Stomach (tissue), 4 donors: ENCODE results near the gene MGAT5.

Experiments used
- EP300 ChIP-seq: sonication (generic); formaldehyde crosslinking; IDR thresholded peaks from one replicate; pipeline ENCODE4 v1.6.1; 2017; ENCODE audit warnings: antibody characterized with exemption
- POLR2A ChIP-seq, 4 donors: fragments of 450-650 bp; IDR thresholded peaks; one replicate each; pipeline ENCODE4 v1.6.1; 2016; ENCODE audit warnings: antibody characterized with exemption in 4 of 4, control low read depth in 2 of 4, mild to moderate bottlenecking in 1 of 4, moderate library complexity in 1 of 4
- POLR2AphosphoS5 ChIP-seq, 3 donors: sonication (generic); formaldehyde crosslinking; IDR thresholded peaks; one replicate each; pipeline ENCODE4 v1.6.1; 2016; ENCODE audit warnings: antibody characterized with exemption in 3 of 3
- TF ChIP-seq, protein P1 (sequence below), 7 experiments: fragments of 450-650 bp in 4 of 7; fragments of 200-600 bp in 3 of 7; sonication (generic) in 3 of 7; IDR thresholded peaks; one replicate each; pipeline ENCODE4 v1.5.1; 2016 to 2019; ENCODE audit warnings: antibody characterized with exemption in 7 of 7, control low read depth in 2 of 7, mild to moderate bottlenecking in 1 of 7

DNA sequence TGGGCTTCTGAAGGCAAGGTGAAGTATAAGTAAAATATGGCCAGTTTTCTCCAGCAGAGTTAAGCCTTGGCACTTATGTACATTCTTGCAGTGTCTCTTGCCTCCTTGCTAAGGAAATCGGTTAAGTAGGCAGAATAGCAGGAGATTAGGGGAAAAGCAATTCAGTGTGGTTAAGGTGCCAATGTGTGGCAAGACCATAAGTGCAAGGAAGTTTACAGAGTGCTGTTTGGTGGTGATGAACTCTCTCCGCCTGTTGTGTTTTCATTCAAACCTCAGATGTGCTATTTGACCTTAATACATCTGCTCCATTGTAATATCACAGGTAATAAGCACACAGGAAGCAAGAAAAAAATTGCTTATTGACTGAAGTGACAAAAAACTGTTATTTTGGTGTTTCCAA lies 156.1 kb downstream of the MGAT5 start:
- TF ChIP-seq, protein P1, sequence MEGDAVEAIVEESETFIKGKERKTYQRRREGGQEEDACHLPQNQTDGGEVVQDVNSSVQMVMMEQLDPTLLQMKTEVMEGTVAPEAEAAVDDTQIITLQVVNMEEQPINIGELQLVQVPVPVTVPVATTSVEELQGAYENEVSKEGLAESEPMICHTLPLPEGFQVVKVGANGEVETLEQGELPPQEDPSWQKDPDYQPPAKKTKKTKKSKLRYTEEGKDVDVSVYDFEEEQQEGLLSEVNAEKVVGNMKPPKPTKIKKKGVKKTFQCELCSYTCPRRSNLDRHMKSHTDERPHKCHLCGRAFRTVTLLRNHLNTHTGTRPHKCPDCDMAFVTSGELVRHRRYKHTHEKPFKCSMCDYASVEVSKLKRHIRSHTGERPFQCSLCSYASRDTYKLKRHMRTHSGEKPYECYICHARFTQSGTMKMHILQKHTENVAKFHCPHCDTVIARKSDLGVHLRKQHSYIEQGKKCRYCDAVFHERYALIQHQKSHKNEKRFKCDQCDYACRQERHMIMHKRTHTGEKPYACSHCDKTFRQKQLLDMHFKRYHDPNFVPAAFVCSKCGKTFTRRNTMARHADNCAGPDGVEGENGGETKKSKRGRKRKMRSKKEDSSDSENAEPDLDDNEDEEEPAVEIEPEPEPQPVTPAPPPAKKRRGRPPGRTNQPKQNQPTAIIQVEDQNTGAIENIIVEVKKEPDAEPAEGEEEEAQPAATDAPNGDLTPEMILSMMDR (IDR thresholded peaks at IDR 0.05): no peak
- TF ChIP-seq POLR2A (IDR thresholded peaks at IDR 0.05): no peak
- TF ChIP-seq POLR2AphosphoS5 (IDR thresholded peaks at IDR 0.05): no peak
- no peak for TF ChIP-seq EP300
